BJ (cell line): ENCODE data around the gene PRRT2. TPM values are rescaled to one million over a fixed set of nuclear protein-coding genes. Genes with fewer than 3 reads are reported as not detected.

Experiments used
- CTCF ChIA-PET: fragments of 350-600 bp; formaldehyde crosslinking; extraction: SDS; loops from one replicate; lab custom pipeline; 2021; ENCODE audit warnings: antibody characterized with exemption, inconsistent platforms; lab: Yijun Ruan, JAX
- POLR2A ChIA-PET: fragments of 300-600 bp; sonication (Branson Sonifier 250); formaldehyde crosslinking; extraction: SDS; loops from one replicate; lab custom pipeline; 2021; ENCODE audit warnings: antibody characterized with exemption; lab: Charles Lee
- DNase-seq: peaks from one replicate; pipeline ENCODE4 v3.0.0-alpha.2; 2011; ENCODE audit warnings: low read depth
- H3K27me3 ChIP-seq: 2 replicates; pipeline ENCODE4 v1.6.0; 2011; ENCODE audit warnings: low read length; ENCODE audit not compliant: control insufficient read depth, insufficient read depth
- H3K36me3 ChIP-seq: 2 replicates; pipeline ENCODE4 v1.5.1; 2011; ENCODE audit warnings: low read length; ENCODE audit not compliant: control insufficient read depth, insufficient read depth
- H3K4me3 ChIP-seq: 2 replicates; pipeline ENCODE4 v1.5.1; 2011; ENCODE audit warnings: low read depth, mild to moderate bottlenecking, control low read depth, low read length
- CTCF ChIP-seq: IDR thresholded peaks from 2 replicates; pipeline ENCODE4 v1.5.1; 2011; ENCODE audit warnings: low read depth, mild to moderate bottlenecking, control low read depth, inconsistent platforms, low read length, moderate library complexity; ENCODE audit not compliant: insufficient read depth
- polyA plus RNA-seq: library from polyadenylated mRNA; depleted of rRNA; stranded (reverse); fragments of >200 nt; gene quantifications from 2 replicates; pipeline ENCODE4 v1.2.3, GENCODE V29; 2011

The PRRT2 gene
- polyA plus RNA-seq, 1 experiment = 7.6 TPM

GRCh38 chr16:29794231-29794710 is 17.7 kb upstream of the PRRT2 start:
- Histone ChIP-seq H3K27me3 (no peaks in the 10 kb centered on the region), H3K36me3 (peaks cover 1% of the 10 kb centered on the region), H3K4me3 (no peak overlapping the region)
- TF ChIP-seq CTCF = no peak
- CTCF ChIA-PET = interaction anchor here (0.6 to 1.2 kb wide), 3 partner anchors 10 to 107 kb away, joined by 4 read pairs; no protein-coding TSS in a partner anchor
- POLR2A ChIA-PET = no interaction called here
- no peak for DNase-seq

GRCh38 chr16:29802416-29802935 is 9.5 kb upstream of the PRRT2 start:
- POLR2A ChIA-PET = no interaction called here
- CTCF ChIA-PET = interaction anchor here (3.6 to 5.4 kb wide), 2 partner anchors 12 to 17 kb away, joined by 22 to 35 read pairs; partner anchors contain the start of gene KIF22
- H3K36me3 ChIP-seq = peaks cover 1% of the 10 kb centered on the region
- no peak overlapping the region for H3K4me3 ChIP-seq
- no peak for DNase-seq
- no peaks in the 10 kb centered on the region for H3K27me3 ChIP-seq
- no peak for TF ChIP-seq CTCF

GRCh38 chr16:29804020-29804419 is 8.0 kb upstream of the PRRT2 start:
- DNase-seq = no peak
- CTCF ChIA-PET = interaction anchor here (0.9 to 5.4 kb wide), 6 partner anchors 10 to 224 kb away, joined by 3 to 35 read pairs (median 8); partner anchors contain the start of genes KIF22 and PAGR1
- no peak for TF ChIP-seq CTCF
- Histone ChIP-seq H3K36me3 (peaks cover 6% of the 10 kb centered on the region), H3K27me3 (no peaks in the 10 kb centered on the region), H3K4me3 (no peak overlapping the region)
- POLR2A ChIA-PET = interaction anchor here (1.1 kb wide), 1 partner anchor 17 kb away, joined by 4 read pairs; the partner anchor contains the start of gene MVP

- ChIA-PET CTCF (interaction anchor here (0.6 to 5.4 kb wide), 6 partner anchors 11 to 228 kb away, joined by 3 to 35 read pairs (median 8); partner anchors contain the start of genes KIF22 and PAGR1), POLR2A (interaction anchor here (1.1 kb wide), 1 partner anchor 16 kb away, joined by 4 read pairs; the partner anchor contains the start of gene MVP)
- no peak for TF ChIP-seq CTCF
- Histone ChIP-seq H3K4me3 (peak overlapping the region; percentile 53), H3K36me3 (peaks cover 10% of the 10 kb centered on the region), H3K27me3 (no peaks in the 10 kb centered on the region)
- no peak for DNase-seq
Observed at GRCh38 chr16:29804455-29805231, 7.3 kb upstream of the PRRT2 start.
